GM21423 (cell line): Measurements from ENCODE around the gene NACAD.
"Not testable (repeated sequence)": the region's sequence is repeated elsewhere in the genome, so short reads cannot be mapped to it uniquely, and the experiment has no call there.

Source experiments
- ATAC-seq: cut with Tn5 transposase; IDR thresholded peaks from one replicate; pipeline ENCODE4 v1.9.1; 2021; ENCODE audit warnings: mild to moderate bottlenecking, moderate library complexity; ENCODE audit not compliant: unreplicated experiment

NACAD gene

GRCh38 chr7:45114926-45115325 is 26.2 kb upstream of the NACAD start:
- ATAC-seq, result no peak

- not testable (repeated sequence) for ATAC-seq
Measured at GRCh38 chr7:45114257-45114656, 25.5 kb upstream of the NACAD start.

- ATAC-seq, result no peak
Measured at GRCh38 chr7:45112648-45113047, 23.9 kb upstream of the NACAD start.

GRCh38 chr7:45111298-45112223 is 22.8 kb upstream of the NACAD start, which contains the start of gene TBRG4:
TSS of gene TBRG4 (minus strand) at chr7:45111697. CDS start at chr7:45109237, 2,460 bp downstream.
- ATAC-seq, result peak; percentile 93

GRCh38 chr7:45108863-45109262 is 20.1 kb upstream of the NACAD start:
- no peak for ATAC-seq

GRCh38 chr7:45107356-45107755 is 18.6 kb upstream of the NACAD start:
- ATAC-seq, result no peak

GRCh38 chr7:45106820-45107219 is 18.1 kb upstream of the NACAD start:
- ATAC-seq, result no peak

- no peak for ATAC-seq
Measured at GRCh38 chr7:45105588-45106188, 16.9 kb upstream of the NACAD start.

- ATAC-seq, result no peak
Measured at GRCh38 chr7:45104844-45105587, 16.2 kb upstream of the NACAD start.

GRCh38 chr7:45103958-45104843 is 15.4 kb upstream of the NACAD start:
- no peak for ATAC-seq

- no peak for ATAC-seq
Measured at GRCh38 chr7:45102785-45103712, 14.3 kb upstream of the NACAD start.

GRCh38 chr7:45101748-45102147 is 13.0 kb upstream of the NACAD start:
- no peak for ATAC-seq

GRCh38 chr7:45100761-45101480 is 12.2 kb upstream of the NACAD start:
- ATAC-seq, result no peak

- no peak for ATAC-seq
Measured at GRCh38 chr7:45099891-45100760, 11.4 kb upstream of the NACAD start.

- ATAC-seq, result no peak
Measured at GRCh38 chr7:45098983-45099839, 10.4 kb upstream of the NACAD start.

- ATAC-seq, result no peak
Measured at GRCh38 chr7:45092931-45093235, 4.1 kb upstream of the NACAD start.
